Upper lobe of left lung (tissue), 4 donors: Measurements from ENCODE around the gene ZCCHC7.

ENCODE experiments used
- CTCF ChIP-seq, 6 experiments: fragments of 450-650 bp in 4 of 6; fragments of 200-600 bp in 2 of 6; sonication (generic) in 2 of 6; IDR thresholded peaks; one replicate each; pipeline ENCODE4 v1.5.1; 2016 to 2019; ENCODE audit warnings: antibody characterized with exemption in 6 of 6
- POLR2A ChIP-seq, 4 donors: fragments of 450-650 bp; IDR thresholded peaks; one replicate each; pipeline ENCODE4 v1.5.1; 2016 to 2017; ENCODE audit warnings: antibody characterized with exemption in 4 of 4, mild to moderate bottlenecking in 2 of 4
- POLR2AphosphoS5 ChIP-seq, 2 donors: sonication (generic); formaldehyde crosslinking; IDR thresholded peaks; one replicate each; pipeline ENCODE4 v1.5.1; 2017; ENCODE audit warnings: antibody characterized with exemption in 2 of 2

DNA sequence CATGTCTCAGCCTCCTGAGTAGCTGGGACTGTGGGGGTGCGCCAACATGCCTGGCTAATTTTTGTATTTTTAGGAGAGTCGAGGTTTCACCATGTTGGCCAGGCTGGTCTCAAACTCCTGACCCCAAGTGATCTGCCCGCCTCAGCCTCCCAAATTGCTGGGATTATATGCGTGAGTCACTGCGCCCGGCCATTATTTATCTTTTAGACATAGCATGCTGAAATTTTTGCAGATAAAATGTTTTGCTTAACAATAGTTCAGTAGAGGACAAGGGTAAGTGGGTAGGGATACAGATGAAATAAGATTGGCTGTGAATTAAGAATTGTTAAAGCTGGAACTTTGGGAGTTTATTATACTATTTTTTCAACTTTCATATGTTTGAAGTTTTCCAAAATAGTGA, 151.3 kb downstream of the ZCCHC7 start:
- TF ChIP-seq CTCF (IDR thresholded peaks at IDR 0.05) (no peak), POLR2AphosphoS5 (IDR thresholded peaks at IDR 0.05) (no peak), POLR2A (IDR thresholded peaks at IDR 0.05) (no peak)
